ENCODE results near the gene ANXA6. TPM values are rescaled to one million over a fixed set of nuclear protein-coding genes. Genes with fewer than 3 reads are reported as not detected.

Gene ANXA6
- polyA plus RNA-seq, 1 of the 3 experiments (the other 2 are of a cell fraction): 87.5 TPM

DNA sequence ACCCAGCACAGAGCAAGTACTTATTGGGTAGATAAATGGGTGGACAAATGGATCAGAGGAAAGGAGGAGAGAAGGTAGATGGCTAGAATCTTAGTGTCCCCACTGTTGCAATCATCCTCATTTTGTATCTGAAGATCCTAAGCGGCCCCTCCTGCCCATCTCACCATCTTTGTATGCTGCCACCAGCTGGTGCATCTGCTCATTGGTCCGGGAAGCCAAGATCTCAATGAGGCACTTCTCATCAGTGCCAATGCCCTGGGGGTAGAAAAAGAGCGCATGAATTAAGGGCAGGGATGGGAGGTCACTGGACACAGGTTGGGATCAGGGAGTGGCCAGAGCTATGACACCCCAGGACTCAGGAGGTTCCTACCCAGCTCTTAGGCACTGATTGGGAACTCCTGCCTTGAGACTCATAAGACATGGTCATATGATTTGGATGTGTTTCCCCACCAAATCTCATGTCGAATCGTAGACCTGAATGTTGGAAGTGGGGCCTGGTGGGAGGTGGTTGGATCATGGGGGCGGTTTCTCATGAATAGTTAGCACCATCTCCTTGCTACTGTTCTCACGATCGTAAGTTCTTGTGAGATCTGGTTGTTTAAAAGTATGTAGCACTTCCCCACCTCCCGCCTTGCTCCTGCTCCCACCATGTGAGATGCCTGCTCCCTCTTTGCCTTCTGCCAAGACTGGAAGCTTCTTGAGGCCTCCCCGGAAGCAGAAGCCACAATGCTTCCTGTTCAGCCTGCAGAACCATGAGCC, 20.3 kb downstream of the ANXA6 start:
- CTCF ChIA-PET: interaction anchor here (0.6 to 32.5 kb wide), 9 partner anchors 9 to 135 kb away, joined by 3 to 540 read pairs (median 5); no protein-coding TSS in a partner anchor
- 97% methylated on average over 10 of the region's 10 CpGs for WGBS (ENCODE audit: low lambda C conversion rate)
- Histone ChIP-seq H3K9ac (no peak overlapping the region), H3F3A (replicated peaks; ENCODE audit: insufficient read depth) (no peaks in the 10 kb centered on the region), H3K27ac (ENCODE audit: low read depth in 2 of 2, low read length in 1 of 2) (no peak overlapping the region), H3K4me2 (no peak overlapping the region), H3K4me3 (ENCODE audit: low read depth in 2 of 2, low read length in 1 of 2) (no peak overlapping the region), H3K9me2 (no peaks in the 10 kb centered on the region), H3K9me3 (no peaks in the 10 kb centered on the region), H3K79me2 (ENCODE audit: insufficient read depth) (no peaks in the 10 kb centered on the region), H2AFZ (ENCODE audit: low read depth) (no peak overlapping the region), H3K4me1 (ENCODE audit: control insufficient read depth in 1 of 2, insufficient read depth in 2 of 2, low read depth in 1 of 2, low read length in 1 of 2) (no peaks in the 10 kb centered on the region), H3K36me3 (replicated peaks in 1 of 2; ENCODE audit: control insufficient read depth in 1 of 2, insufficient read depth in 2 of 2, low read length in 1 of 2) (peaks cover 33 to 70% of the 10 kb centered on the region in 2 experiments), H3K27me3 (ENCODE audit: insufficient read depth) (no peaks in the 10 kb centered on the region), H4K20me1 (ENCODE audit: insufficient read depth) (no peaks in the 10 kb centered on the region)
- POLR2A ChIA-PET: no interaction called here
- no peak for DNase-seq
- no peak for TF ChIP-seq RXRA (IDR thresholded peaks at IDR 0.05; ENCODE audit: borderline replicate concordance, low read depth)
- no peak for TF ChIP-seq GATA2 (CRISPR knock-in tag; IDR thresholded peaks at IDR 0.05)
- no peak for TF ChIP-seq ELF1 (IDR thresholded peaks at IDR 0.05)

DNA sequence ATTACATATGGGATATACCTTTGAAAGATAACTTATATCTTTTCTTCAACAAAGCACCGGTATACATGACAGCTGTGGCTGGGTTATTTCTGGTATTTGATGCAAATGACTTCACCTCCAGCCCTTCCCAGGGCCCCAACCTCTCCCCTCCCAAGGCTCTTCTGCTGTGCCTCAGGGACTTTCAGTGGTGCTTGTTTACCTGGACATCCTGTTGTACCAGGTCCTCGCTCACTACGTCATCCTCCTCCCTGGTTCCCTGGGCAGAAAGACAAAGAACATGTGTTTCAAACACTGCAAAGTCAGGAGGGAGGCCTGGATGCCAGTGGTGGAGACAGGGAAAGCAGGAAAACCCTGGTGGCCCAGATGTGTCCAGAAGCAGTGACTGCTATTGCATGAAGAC, 23.4 kb downstream of the ANXA6 start:
- H3K4me3 ChIP-seq (ENCODE audit: low read depth in 2 of 2, low read length in 1 of 2): no peak overlapping the region
- no peaks in the 10 kb centered on the region for H3K79me2 ChIP-seq (ENCODE audit: insufficient read depth)
- no peaks in the 10 kb centered on the region for H3K9me3 ChIP-seq
- no peak for TF ChIP-seq TAF1 (IDR thresholded peaks at IDR 0.05; ENCODE audit: borderline replicate concordance, low read depth, low read length)
- TF ChIP-seq RFX5 (IDR thresholded peaks at IDR 0.05; ENCODE audit: low read length): no peak
- no peak for TF ChIP-seq MXI1 (IDR thresholded peaks at IDR 0.05; ENCODE audit: low read depth, low read length)
- no peak for TF ChIP-seq MAX (IDR thresholded peaks at IDR 0.05; ENCODE audit: low read depth)
- no peak for TF ChIP-seq GATA2 (CRISPR knock-in tag; IDR thresholded peaks at IDR 0.05)
- no peak for TF ChIP-seq RCOR1 (IDR thresholded peaks at IDR 0.05; ENCODE audit: low read length)
- no peak for TF ChIP-seq CHD2 (IDR thresholded peaks at IDR 0.05; ENCODE audit: low read length, partially characterized antibody)
- TF ChIP-seq FOXM1 (IDR thresholded peaks at IDR 0.05; ENCODE audit: low read depth): no peak
- TF ChIP-seq, protein P1, sequence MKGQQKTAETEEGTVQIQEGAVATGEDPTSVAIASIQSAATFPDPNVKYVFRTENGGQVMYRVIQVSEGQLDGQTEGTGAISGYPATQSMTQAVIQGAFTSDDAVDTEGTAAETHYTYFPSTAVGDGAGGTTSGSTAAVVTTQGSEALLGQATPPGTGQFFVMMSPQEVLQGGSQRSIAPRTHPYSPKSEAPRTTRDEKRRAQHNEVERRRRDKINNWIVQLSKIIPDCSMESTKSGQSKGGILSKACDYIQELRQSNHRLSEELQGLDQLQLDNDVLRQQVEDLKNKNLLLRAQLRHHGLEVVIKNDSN (IDR thresholded peaks at IDR 0.05; ENCODE audit: borderline replicate concordance, low read depth): no peak
- TF ChIP-seq EP300 (IDR thresholded peaks at IDR 0.05; ENCODE audit: borderline replicate concordance in 1 of 2, low read depth in 1 of 2, low read length in 1 of 2): no peak
- no peak for TF ChIP-seq RXRA (IDR thresholded peaks at IDR 0.05; ENCODE audit: borderline replicate concordance, low read depth)
- no peak for TF ChIP-seq CTCF (IDR thresholded peaks at IDR 0.05)
- no peak for TF ChIP-seq GABPA (IDR thresholded peaks at IDR 0.05; ENCODE audit: low read depth)
- no peak for TF ChIP-seq NFIC (IDR thresholded peaks at IDR 0.05; ENCODE audit: borderline replicate concordance)
- H3K36me3 ChIP-seq (replicated peaks in 1 of 2; ENCODE audit: control insufficient read depth in 1 of 2, insufficient read depth in 2 of 2, low read length in 1 of 2): peaks cover 33 to 83% of the 10 kb centered on the region in 2 experiments
- ChIA-PET CTCF (interaction anchor here (1.1 to 32.5 kb wide), 5 partner anchors 8 to 105 kb away, joined by 3 to 540 read pairs (median 29); no protein-coding TSS in a partner anchor), POLR2A (no interaction called here)
- no peak for DNase-seq
- H3F3A ChIP-seq (replicated peaks; ENCODE audit: insufficient read depth): no peaks in the 10 kb centered on the region
- H4K20me1 ChIP-seq (ENCODE audit: insufficient read depth): no peaks in the 10 kb centered on the region
- no peak overlapping the region for H3K9ac ChIP-seq
- H2AFZ ChIP-seq (ENCODE audit: low read depth): no peak overlapping the region
- no peaks in the 10 kb centered on the region for H3K27me3 ChIP-seq (ENCODE audit: insufficient read depth)
- H3K9me2 ChIP-seq: no peaks in the 10 kb centered on the region
- WGBS (ENCODE audit: low lambda C conversion rate): 100% methylated on average over 3 of the region's 3 CpGs
- no peaks in the 10 kb centered on the region for H3K4me1 ChIP-seq (ENCODE audit: control insufficient read depth in 1 of 2, insufficient read depth in 2 of 2, low read depth in 1 of 2, low read length in 1 of 2)
- H3K4me2 ChIP-seq: no peak overlapping the region
- H3K27ac ChIP-seq (ENCODE audit: low read depth in 2 of 2, low read length in 1 of 2): no peak overlapping the region

Measured in SK-N-SH (cell line).